NCI-H187 (cell line): ENCODE data around the gene PLD1.
"Not testable (repeated sequence)": the region's sequence is repeated elsewhere in the genome, so short reads cannot be mapped to it uniquely, and the experiment has no call there.

ENCODE experiments used
- DNase-seq, 2 experiments: peaks; one replicate each; lab custom pipeline; 2025; lab: John Stamatoyannopoulos, UW

Gene PLD1

GRCh38 chr3:171817074-171817800, 7.0 kb upstream of the PLD1 start:
- DNase-seq: no peak

GRCh38 chr3:171815973-171816595, 5.8 kb upstream of the PLD1 start:
- no peak for DNase-seq

- not testable (repeated sequence) for DNase-seq
These were observed 4.4 kb upstream of the PLD1 start for GRCh38 chr3:171814662-171815061.

- DNase-seq: no peak
These were observed 3.7 kb upstream of the PLD1 start for GRCh38 chr3:171813897-171814460.

GRCh38 chr3:171813278-171813896, 3.1 kb upstream of the PLD1 start:
- DNase-seq: no peak

GRCh38 chr3:171812811-171813210, 2.5 kb upstream of the PLD1 start:
- no peak for DNase-seq

GRCh38 chr3:171811913-171812335, 1.6 kb upstream of the PLD1 start:
- no peak for DNase-seq

- DNase-seq: no peak
These were observed 1.1 kb upstream of the PLD1 start for GRCh38 chr3:171811295-171811912.

GRCh38 chr3:171810629-171811294, 479 bp upstream of the PLD1 start:
- no peak for DNase-seq

- no peak for DNase-seq
These were observed 747 bp downstream of the PLD1 start for GRCh38 chr3:171809611-171809860.

- no peak for DNase-seq
These were observed 2.5 kb downstream of the PLD1 start for GRCh38 chr3:171807806-171808205.

- DNase-seq: no peak
These were observed 3.1 kb downstream of the PLD1 start for GRCh38 chr3:171807129-171807675.

GRCh38 chr3:171806200-171807128, 3.8 kb downstream of the PLD1 start:
- no peak for DNase-seq

GRCh38 chr3:171805687-171806086, 4.6 kb downstream of the PLD1 start:
- DNase-seq: no peak

GRCh38 chr3:171804618-171805389, 5.5 kb downstream of the PLD1 start:
- DNase-seq: no peak

- no peak for DNase-seq
These were observed 7.2 kb downstream of the PLD1 start for GRCh38 chr3:171803044-171803443.

GRCh38 chr3:171802590-171802956, 7.7 kb downstream of the PLD1 start:
- DNase-seq: no peak

GRCh38 chr3:171801738-171802589, 8.3 kb downstream of the PLD1 start:
- DNase-seq: no peak

GRCh38 chr3:171799501-171799900, 10.8 kb downstream of the PLD1 start:
- DNase-seq: no peak
